ENCODE data around the gene TMSB4X. TPM values are rescaled to one million over a fixed set of nuclear protein-coding genes. Genes with fewer than 3 reads are reported as not detected.
"Not testable (repeated sequence)": the region's sequence is repeated elsewhere in the genome, so short reads cannot be mapped to it uniquely, and the experiment has no call there.

Gene TMSB4X
- total RNA-seq, 4 donors from 2014 or later, result 3,072 to 3,725 (median 3,326) TPM

GRCh38 chrX:12934850-12935249 lies 40.1 kb upstream of the TMSB4X start:
- H3K27ac ChIP-seq (replicated peaks in 1 of 4), result no peak overlapping the region

DNA sequence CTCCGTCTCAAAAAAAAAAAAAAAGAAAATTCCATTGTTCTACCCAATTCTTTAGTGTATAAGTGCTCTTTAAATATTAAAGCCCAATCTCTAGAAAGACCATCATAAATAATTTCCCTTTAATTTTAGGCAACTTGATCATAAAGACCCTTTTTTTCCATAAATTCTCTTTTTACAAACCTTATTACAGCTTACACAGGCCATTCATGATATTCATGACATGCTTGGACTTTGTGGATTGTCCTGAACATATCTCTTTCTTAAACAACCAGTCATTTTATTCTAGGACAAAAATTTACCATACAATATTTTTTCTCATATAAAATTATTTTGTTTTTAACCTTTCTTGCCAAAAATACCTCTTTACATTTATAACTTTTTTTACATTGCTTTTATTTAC lies 38.0 kb upstream of the TMSB4X start:
- WGBS, result 79% methylated on average over 1 of the region's 1 CpG
- Histone ChIP-seq H3K9me3 (no peaks in the 10 kb centered on the region), H3K36me3 (no peaks in the 10 kb centered on the region), H3K27me3 (no peaks in the 10 kb centered on the region), H3K27ac (replicated peaks in 1 of 4) (no peak overlapping the region), H3K4me3 (no peak overlapping the region), H3K4me1 (no peaks in the 10 kb centered on the region)
- TF ChIP-seq POLR2A (IDR thresholded peaks at IDR 0.05; ENCODE audit: low read depth) (no peak), EP300 (IDR thresholded peaks at IDR 0.05) (no peak), POLR2AphosphoS5 (IDR thresholded peaks at IDR 0.05) (no peak)
- TF ChIP-seq, protein P1, sequence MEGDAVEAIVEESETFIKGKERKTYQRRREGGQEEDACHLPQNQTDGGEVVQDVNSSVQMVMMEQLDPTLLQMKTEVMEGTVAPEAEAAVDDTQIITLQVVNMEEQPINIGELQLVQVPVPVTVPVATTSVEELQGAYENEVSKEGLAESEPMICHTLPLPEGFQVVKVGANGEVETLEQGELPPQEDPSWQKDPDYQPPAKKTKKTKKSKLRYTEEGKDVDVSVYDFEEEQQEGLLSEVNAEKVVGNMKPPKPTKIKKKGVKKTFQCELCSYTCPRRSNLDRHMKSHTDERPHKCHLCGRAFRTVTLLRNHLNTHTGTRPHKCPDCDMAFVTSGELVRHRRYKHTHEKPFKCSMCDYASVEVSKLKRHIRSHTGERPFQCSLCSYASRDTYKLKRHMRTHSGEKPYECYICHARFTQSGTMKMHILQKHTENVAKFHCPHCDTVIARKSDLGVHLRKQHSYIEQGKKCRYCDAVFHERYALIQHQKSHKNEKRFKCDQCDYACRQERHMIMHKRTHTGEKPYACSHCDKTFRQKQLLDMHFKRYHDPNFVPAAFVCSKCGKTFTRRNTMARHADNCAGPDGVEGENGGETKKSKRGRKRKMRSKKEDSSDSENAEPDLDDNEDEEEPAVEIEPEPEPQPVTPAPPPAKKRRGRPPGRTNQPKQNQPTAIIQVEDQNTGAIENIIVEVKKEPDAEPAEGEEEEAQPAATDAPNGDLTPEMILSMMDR (IDR thresholded peaks at IDR 0.05), result no peak
- no peak for DNase-seq (ENCODE audit: extremely low spot score)
- intact Hi-C loops (cut with DNase I), result no loop called here

More at GRCh38 chrX:12934850-12935249, 40.1 kb upstream of the TMSB4X start:
- intact Hi-C loops (cut with DNase I), result no loop called here
- Histone ChIP-seq H3K36me3 (no peaks in the 10 kb centered on the region), H3K27me3 (no peaks in the 10 kb centered on the region), H3K4me1 (no peaks in the 10 kb centered on the region), H3K9me3 (no peaks in the 10 kb centered on the region), H3K4me3 (no peak overlapping the region)
- WGBS, result 90% methylated on average over 5 of the region's 5 CpGs
- no peak for DNase-seq (ENCODE audit: extremely low spot score)
- TF ChIP-seq EP300 (IDR thresholded peaks at IDR 0.05) (no peak), POLR2AphosphoS5 (IDR thresholded peaks at IDR 0.05) (no peak)
- TF ChIP-seq, protein P1 (IDR thresholded peaks at IDR 0.05), result no peak

- H3K4me1 ChIP-seq; H3K9me3 ChIP-seq; H3K27ac ChIP-seq (replicated peaks in 1 of 4); H3K4me3 ChIP-seq; H3K27me3 ChIP-seq; DNase-seq (ENCODE audit: extremely low spot score); H3K36me3 ChIP-seq: not testable (repeated sequence)
- intact Hi-C loops (cut with DNase I), result loop anchor here (10.0 kb wide), 1 partner anchor 704 kb away; no protein-coding TSS in a partner anchor
- 82% methylated on average over 9 of the region's 9 CpGs for WGBS
Measured at GRCh38 chrX:12940471-12940870, 34.4 kb upstream of the TMSB4X start.

DNA sequence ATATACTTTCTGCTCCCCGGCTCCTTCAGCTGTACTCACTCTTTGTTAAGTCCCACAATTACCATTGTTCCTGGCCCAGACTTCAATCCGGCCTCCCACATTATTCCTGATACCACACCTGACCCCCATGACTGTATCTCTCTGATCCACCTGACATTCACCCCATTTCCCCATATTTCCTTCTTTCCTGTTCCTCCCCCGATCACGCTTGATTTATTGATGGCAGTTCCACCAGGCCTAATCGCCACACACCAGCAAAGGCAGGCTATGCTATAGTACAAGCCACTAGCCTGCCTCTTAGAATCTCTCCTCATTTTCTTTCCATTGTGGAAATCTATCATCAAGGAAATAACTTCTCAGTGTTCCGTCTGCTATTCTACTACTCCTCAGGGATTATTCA lies 31.3 kb upstream of the TMSB4X start:
- WGBS, result 96% methylated on average over 6 of the region's 6 CpGs

GRCh38 chrX:12944452-12944851 lies 30.5 kb upstream of the TMSB4X start:
- intact Hi-C loops (cut with DNase I), result loop anchor here (10.0 kb wide), 1 partner anchor 700 kb away; no protein-coding TSS in a partner anchor
- WGBS, result 93% methylated on average over 4 of the region's 4 CpGs

More for the DNA sequence above, 31.3 kb upstream of the TMSB4X start:
- not testable (repeated sequence) for DNase-seq (ENCODE audit: extremely low spot score); H3K27ac ChIP-seq (replicated peaks in 1 of 4); H3K4me3 ChIP-seq; H3K36me3 ChIP-seq; H3K27me3 ChIP-seq; H3K9me3 ChIP-seq
- intact Hi-C loops (cut with DNase I), result loop anchor here (10.0 kb wide), 1 partner anchor 701 kb away; no protein-coding TSS in a partner anchor
- peaks cover 2 to 12% (median 6%) of the 10 kb centered on the region in 4 donors for H3K4me1 ChIP-seq

DNA sequence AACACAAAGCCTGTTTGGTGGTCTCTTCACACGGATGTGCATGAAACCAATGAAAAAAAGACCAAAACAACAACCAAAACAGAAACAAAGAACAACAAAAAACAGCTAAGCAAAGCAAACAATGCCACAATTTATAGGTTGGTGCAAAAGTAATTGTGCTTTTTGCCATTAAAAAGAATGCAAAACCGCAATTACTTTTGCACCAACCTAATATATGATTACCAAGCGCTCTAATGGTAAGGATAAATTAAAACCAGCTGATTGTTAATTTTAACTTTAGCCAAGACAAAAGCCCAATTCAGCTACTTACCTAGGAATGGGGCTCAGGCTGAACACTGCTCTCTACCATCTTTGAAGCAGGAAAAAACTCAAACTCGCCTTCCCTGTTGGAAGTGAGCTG lies 29.4 kb upstream of the TMSB4X start:
- no peaks in the 10 kb centered on the region for H3K36me3 ChIP-seq
- 81% methylated on average over 4 of the region's 4 CpGs for WGBS
- TF ChIP-seq POLR2A (IDR thresholded peaks at IDR 0.05; ENCODE audit: low read depth), result no peak
- TF ChIP-seq, protein P1 (IDR thresholded peaks at IDR 0.05), result no peak
- TF ChIP-seq EP300 (IDR thresholded peaks at IDR 0.05), result no peak
- TF ChIP-seq POLR2AphosphoS5 (IDR thresholded peaks at IDR 0.05), result no peak
- no peaks in the 10 kb centered on the region for H3K9me3 ChIP-seq
- H3K27ac ChIP-seq (replicated peaks in 1 of 4), result no peak overlapping the region
- DNase-seq (ENCODE audit: extremely low spot score), result no peak
- H3K27me3 ChIP-seq, result no peaks in the 10 kb centered on the region
- intact Hi-C loops (cut with DNase I), result loop anchor here (10.0 kb wide), 1 partner anchor 699 kb away; no protein-coding TSS in a partner anchor
- H3K4me1 ChIP-seq, result peaks cover 10 to 27% (median 14%) of the 10 kb centered on the region in 4 donors
- no peak overlapping the region for H3K4me3 ChIP-seq

More at GRCh38 chrX:12944452-12944851, 30.5 kb upstream of the TMSB4X start:
- not testable (repeated sequence) for H3K27ac ChIP-seq (replicated peaks in 1 of 4); H3K27me3 ChIP-seq; DNase-seq (ENCODE audit: extremely low spot score); H3K9me3 ChIP-seq; H3K36me3 ChIP-seq; H3K4me3 ChIP-seq
- peaks cover 5 to 18% (median 8%) of the 10 kb centered on the region in 4 donors for H3K4me1 ChIP-seq
